ENCODE measurements around the gene AIFM2.

GRCh38 chr10:70087616-70088307 is 44.9 kb downstream of the AIFM2 start:
- TF ChIP-seq NR2C2 (CRISPR knock-in tag; IDR thresholded peaks at IDR 0.05) (no peak), NR2C2 (tag; IDR thresholded peaks at IDR 0.05) (no peak), ZNF274 (IDR thresholded peaks at IDR 0.05; ENCODE audit: borderline replicate concordance, low read depth, low read length) (no peak), CHCHD3 (CRISPR knock-in tag; IDR thresholded peaks at IDR 0.05) (no peak), EP300 (IDR thresholded peaks at IDR 0.05; ENCODE audit: low read length) (no peak), SMARCB1 (IDR thresholded peaks at IDR 0.05; ENCODE audit: insufficient read length, low read depth) (no peak), CTCFL (IDR thresholded peaks at IDR 0.05; ENCODE audit: borderline replicate concordance, insufficient read depth, low read depth, low read length, poor library complexity, severe bottlenecking) (no peak), ZNF639 (CRISPR knock-in tag; conservative IDR thresholded peaks at IDR 0.05 in 1 of 2, IDR thresholded peaks at IDR 0.05 in 1 of 2) (no peak), ESRRA (IDR thresholded peaks at IDR 0.05; ENCODE audit: borderline replicate concordance, low read depth) (no peak), ZZZ3 (IDR thresholded peaks at IDR 0.05) (no peak), KDM2B (CRISPR knock-in tag; IDR thresholded peaks at IDR 0.05) (no peak), PCBP1 (IDR thresholded peaks at IDR 0.05; ENCODE audit: low read depth, low read length, poor library complexity, severe bottlenecking) (no peak)
- TF ChIP-seq, protein P1, sequence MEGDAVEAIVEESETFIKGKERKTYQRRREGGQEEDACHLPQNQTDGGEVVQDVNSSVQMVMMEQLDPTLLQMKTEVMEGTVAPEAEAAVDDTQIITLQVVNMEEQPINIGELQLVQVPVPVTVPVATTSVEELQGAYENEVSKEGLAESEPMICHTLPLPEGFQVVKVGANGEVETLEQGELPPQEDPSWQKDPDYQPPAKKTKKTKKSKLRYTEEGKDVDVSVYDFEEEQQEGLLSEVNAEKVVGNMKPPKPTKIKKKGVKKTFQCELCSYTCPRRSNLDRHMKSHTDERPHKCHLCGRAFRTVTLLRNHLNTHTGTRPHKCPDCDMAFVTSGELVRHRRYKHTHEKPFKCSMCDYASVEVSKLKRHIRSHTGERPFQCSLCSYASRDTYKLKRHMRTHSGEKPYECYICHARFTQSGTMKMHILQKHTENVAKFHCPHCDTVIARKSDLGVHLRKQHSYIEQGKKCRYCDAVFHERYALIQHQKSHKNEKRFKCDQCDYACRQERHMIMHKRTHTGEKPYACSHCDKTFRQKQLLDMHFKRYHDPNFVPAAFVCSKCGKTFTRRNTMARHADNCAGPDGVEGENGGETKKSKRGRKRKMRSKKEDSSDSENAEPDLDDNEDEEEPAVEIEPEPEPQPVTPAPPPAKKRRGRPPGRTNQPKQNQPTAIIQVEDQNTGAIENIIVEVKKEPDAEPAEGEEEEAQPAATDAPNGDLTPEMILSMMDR (IDR thresholded peaks at IDR 0.05 in 2 of 3, conservative IDR thresholded peaks at IDR 0.05 in 1 of 3; ENCODE audit: insufficient read depth in 2 of 3, low read depth in 1 of 3, low read length in 3 of 3), result no peak
- TF ChIP-seq, protein P2, sequence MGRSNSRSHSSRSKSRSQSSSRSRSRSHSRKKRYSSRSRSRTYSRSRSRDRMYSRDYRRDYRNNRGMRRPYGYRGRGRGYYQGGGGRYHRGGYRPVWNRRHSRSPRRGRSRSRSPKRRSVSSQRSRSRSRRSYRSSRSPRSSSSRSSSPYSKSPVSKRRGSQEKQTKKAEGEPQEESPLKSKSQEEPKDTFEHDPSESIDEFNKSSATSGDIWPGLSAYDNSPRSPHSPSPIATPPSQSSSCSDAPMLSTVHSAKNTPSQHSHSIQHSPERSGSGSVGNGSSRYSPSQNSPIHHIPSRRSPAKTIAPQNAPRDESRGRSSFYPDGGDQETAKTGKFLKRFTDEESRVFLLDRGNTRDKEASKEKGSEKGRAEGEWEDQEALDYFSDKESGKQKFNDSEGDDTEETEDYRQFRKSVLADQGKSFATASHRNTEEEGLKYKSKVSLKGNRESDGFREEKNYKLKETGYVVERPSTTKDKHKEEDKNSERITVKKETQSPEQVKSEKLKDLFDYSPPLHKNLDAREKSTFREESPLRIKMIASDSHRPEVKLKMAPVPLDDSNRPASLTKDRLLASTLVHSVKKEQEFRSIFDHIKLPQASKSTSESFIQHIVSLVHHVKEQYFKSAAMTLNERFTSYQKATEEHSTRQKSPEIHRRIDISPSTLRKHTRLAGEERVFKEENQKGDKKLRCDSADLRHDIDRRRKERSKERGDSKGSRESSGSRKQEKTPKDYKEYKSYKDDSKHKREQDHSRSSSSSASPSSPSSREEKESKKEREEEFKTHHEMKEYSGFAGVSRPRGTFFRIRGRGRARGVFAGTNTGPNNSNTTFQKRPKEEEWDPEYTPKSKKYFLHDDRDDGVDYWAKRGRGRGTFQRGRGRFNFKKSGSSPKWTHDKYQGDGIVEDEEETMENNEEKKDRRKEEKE (IDR thresholded peaks at IDR 0.05; ENCODE audit: borderline replicate concordance in 1 of 2, control insufficient read depth in 1 of 2, low read depth in 2 of 2, low read length in 1 of 2), result no peak
